Peyer's patch (tissue), 4 donors: Measurements from ENCODE around the gene ATP10A.

Source experiments
- POLR2A ChIP-seq, 2 donors: fragments of 450-650 bp; IDR thresholded peaks; one replicate each; pipeline ENCODE4 v1.5.1; 2017; ENCODE audit warnings: antibody characterized with exemption in 2 of 2, mild to moderate bottlenecking in 2 of 2, moderate library complexity in 2 of 2
- TF ChIP-seq, protein P1 (sequence below), 6 experiments: fragments of 450-650 bp in 4 of 6; fragments of 200-600 bp in 2 of 6; sonication (generic) in 1 of 6; IDR thresholded peaks; one replicate each; pipeline ENCODE4 v1.5.1; 2017 to 2019; ENCODE audit warnings: antibody characterized with exemption in 6 of 6, mild to moderate bottlenecking in 3 of 6, moderate library complexity in 1 of 6

- TF ChIP-seq POLR2A (IDR thresholded peaks at IDR 0.05) = no peak
- TF ChIP-seq, protein P1, sequence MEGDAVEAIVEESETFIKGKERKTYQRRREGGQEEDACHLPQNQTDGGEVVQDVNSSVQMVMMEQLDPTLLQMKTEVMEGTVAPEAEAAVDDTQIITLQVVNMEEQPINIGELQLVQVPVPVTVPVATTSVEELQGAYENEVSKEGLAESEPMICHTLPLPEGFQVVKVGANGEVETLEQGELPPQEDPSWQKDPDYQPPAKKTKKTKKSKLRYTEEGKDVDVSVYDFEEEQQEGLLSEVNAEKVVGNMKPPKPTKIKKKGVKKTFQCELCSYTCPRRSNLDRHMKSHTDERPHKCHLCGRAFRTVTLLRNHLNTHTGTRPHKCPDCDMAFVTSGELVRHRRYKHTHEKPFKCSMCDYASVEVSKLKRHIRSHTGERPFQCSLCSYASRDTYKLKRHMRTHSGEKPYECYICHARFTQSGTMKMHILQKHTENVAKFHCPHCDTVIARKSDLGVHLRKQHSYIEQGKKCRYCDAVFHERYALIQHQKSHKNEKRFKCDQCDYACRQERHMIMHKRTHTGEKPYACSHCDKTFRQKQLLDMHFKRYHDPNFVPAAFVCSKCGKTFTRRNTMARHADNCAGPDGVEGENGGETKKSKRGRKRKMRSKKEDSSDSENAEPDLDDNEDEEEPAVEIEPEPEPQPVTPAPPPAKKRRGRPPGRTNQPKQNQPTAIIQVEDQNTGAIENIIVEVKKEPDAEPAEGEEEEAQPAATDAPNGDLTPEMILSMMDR (IDR thresholded peaks at IDR 0.05) = no peak
These were observed 56.1 kb downstream of the ATP10A start for GRCh38 chr15:25807063-25807462.
